22Rv1 (cell line): ENCODE results near the gene TNS1.

Source experiments
- H3K27ac ChIP-seq: fragments of 450-650 bp; 2 replicates; pipeline ENCODE4 v1.5.1; 2017
- CTCF ChIP-seq: fragments of 450-650 bp; IDR thresholded peaks from 2 replicates; pipeline ENCODE4 v1.5.1; 2017; ENCODE audit warnings: mild to moderate bottlenecking
- ZFX ChIP-seq: fragments of 450-650 bp; IDR thresholded peaks from 2 replicates; pipeline ENCODE4 v1.6.1; 2017; ENCODE audit warnings: antibody characterized with exemption, borderline replicate concordance

Gene TNS1

GRCh38 chr2:217903859-217904613 is 98.8 kb downstream of the TNS1 start:
- no peak overlapping the region for H3K27ac ChIP-seq
- TF ChIP-seq ZFX (no peak), CTCF (no peak)

- no peak for TF ChIP-seq CTCF
- TF ChIP-seq ZFX: no peak
- no peak overlapping the region for H3K27ac ChIP-seq
Measured at GRCh38 chr2:217903142-217903858, 99.5 kb downstream of the TNS1 start.

- TF ChIP-seq CTCF: no peak
- no peak overlapping the region for H3K27ac ChIP-seq
Measured at GRCh38 chr2:217902379-217903141, 100.2 kb downstream of the TNS1 start.

GRCh38 chr2:217901835-217902378 is 100.9 kb downstream of the TNS1 start:
- TF ChIP-seq CTCF: no peak
- TF ChIP-seq ZFX: no peak
- H3K27ac ChIP-seq: no peak overlapping the region

GRCh38 chr2:217901400-217901799 is 101.4 kb downstream of the TNS1 start:
- H3K27ac ChIP-seq: no peak overlapping the region
- no peak for TF ChIP-seq CTCF
- no peak for TF ChIP-seq ZFX

- TF ChIP-seq CTCF (no peak), ZFX (no peak)
- H3K27ac ChIP-seq: no peak overlapping the region
Measured at GRCh38 chr2:217900780-217901360, 101.9 kb downstream of the TNS1 start.
